ENCODE results near the gene ARHGEF33.

- TF ChIP-seq, protein P1, sequence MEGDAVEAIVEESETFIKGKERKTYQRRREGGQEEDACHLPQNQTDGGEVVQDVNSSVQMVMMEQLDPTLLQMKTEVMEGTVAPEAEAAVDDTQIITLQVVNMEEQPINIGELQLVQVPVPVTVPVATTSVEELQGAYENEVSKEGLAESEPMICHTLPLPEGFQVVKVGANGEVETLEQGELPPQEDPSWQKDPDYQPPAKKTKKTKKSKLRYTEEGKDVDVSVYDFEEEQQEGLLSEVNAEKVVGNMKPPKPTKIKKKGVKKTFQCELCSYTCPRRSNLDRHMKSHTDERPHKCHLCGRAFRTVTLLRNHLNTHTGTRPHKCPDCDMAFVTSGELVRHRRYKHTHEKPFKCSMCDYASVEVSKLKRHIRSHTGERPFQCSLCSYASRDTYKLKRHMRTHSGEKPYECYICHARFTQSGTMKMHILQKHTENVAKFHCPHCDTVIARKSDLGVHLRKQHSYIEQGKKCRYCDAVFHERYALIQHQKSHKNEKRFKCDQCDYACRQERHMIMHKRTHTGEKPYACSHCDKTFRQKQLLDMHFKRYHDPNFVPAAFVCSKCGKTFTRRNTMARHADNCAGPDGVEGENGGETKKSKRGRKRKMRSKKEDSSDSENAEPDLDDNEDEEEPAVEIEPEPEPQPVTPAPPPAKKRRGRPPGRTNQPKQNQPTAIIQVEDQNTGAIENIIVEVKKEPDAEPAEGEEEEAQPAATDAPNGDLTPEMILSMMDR (IDR thresholded peaks at IDR 0.05; ENCODE audit: insufficient read depth, low read length, poor library complexity, severe bottlenecking) = no peak
- TF ChIP-seq EZH2phosphoT487 (conservative IDR thresholded peaks at IDR 0.05; ENCODE audit: low read length) = no peak
Measured at GRCh38 chr2:39020383-39020782, 130.7 kb downstream of the ARHGEF33 start.
